ENCODE data around the gene PRKCB.

PRKCB gene

DNA sequence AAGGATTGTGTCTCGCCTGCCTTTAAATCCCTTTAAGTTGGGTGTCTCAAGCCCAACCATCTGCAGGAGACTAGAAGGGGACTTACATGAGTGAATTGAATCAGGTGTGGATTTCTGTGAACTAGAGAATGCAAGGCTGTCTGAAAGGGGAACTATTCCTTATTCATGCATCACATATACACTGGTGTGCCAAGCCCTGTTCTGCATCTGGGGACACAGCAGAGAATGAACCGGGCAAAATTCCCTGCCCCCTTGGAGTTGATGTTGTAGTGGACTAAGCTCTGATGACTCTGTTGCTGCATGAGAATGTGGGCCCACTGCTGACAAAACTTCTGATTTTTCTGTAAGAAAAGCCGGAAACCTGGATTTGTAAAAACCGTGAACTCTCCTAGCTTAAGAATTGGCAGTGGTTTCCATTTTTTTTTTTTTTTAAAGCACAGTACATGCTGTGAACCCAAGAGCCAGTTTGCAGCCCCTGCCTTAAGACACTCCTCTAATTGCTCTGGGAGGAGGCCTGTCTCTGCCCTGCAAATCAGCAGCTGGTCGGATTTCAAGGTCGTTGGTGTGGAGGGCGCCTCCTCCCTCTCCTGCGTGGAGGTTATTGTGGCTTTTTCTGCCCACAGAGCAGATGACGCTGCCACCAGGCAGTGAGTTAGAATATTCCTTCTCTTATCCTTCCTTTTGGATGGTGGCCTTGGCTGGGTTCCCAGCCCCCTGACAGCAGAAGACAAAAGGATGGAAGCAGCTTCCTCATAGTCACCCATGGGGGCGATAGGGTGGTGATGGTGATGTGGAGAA, 131.0 kb downstream of the PRKCB start:
- DNase-seq (ENCODE audit: low spot score) = peak; percentile 14

DNA sequence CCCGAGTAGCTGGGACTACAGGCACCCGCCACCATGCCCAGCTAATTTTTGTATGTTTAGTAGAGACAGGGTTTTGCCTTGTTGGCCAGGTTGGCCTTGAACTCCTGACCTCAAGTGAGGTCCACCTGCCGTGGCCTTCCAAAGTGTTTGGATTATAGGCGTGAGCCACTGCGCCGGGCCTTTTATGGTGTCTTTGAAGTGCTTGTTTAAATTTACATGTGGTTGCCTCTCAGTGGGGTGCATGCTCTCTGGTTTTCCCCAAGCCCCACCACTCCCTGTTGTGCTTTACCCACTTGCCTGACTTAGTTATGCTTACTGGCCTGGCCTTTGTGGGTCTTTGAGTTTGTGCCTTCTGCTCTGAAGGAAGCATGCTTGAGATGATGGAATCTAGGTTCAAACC, 132.0 kb downstream of the PRKCB start:
- DNase-seq (ENCODE audit: low spot score) = no peak

DNA sequence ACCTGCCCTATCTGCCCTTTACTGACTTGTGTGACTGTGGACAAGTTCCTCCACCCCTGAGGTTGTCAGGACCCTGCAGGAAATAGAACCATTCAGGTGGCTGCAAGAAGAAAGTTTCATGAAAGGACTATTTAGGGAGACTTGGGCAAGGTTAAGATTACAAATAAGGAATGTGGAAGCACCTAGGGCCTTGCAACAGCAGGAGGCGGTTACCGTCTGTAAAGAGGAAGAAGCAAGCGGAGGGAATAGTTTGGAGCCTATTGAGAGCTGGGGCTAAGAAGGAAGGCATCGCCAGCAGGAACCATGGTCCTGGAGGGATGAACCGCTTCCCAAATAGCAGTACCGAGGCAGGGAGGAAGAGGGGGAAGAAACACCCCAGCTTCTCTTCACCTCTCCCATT, 132.4 kb downstream of the PRKCB start:
- no peak for DNase-seq (ENCODE audit: low spot score)

DNA sequence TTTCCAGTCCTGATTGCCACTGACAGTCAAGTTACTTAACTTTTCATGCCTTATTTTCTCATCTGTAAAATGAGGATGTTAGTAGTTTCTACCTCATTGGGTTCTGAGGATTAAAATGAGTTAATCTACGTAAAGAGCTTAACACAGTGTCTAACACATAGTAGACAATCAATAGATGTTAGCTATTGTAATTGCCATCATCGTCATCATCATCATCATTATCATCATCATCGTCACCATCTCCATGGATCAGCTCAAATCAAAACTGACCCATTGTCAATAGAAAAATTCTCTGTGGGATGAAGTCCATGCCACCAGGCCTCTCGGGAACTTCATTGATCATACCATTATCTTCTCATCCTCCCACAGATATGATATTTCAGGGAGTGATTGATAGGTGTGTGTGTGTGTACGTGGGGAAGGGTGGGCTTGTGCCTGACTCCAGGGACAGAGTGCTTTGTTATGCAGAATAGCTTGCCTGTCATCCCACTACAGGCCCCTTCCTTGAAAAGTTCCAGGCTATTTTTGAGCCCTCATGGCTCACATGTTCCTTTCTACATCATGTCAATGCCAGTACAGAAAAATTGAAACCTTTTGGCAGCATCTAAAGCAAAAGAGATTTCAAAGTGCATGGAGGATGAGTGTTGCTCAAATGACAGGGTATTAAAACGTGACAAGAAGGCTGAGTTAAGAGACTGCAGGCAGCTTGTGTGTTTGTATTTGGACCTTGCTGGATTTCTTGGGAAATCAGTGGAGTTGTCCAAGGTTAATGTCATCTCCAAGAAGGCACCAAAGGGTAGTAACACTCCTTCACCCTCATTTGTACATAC, 133.9 kb downstream of the PRKCB start:
- no peak for DNase-seq (ENCODE audit: low spot score)

DNA sequence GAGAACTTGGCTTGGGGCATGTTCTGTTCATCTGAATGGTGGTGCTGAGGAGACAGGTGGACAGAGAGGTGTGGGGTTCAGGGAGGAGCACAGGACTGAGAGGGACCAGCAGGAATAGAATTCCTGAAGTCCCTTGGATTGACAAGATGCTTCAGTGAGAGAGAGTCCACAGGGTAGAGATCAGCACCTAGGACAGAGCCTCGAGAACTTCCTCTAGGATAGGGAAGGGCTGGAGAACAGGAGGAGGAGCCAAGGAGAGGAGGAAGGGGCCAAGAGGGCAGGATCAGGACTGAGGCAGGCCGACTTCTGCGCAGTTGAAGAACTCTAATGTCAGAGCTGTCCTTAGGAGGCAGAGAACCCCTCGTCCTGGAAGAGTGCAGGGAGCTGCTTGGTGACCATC, 138.4 kb downstream of the PRKCB start:
- no peak for DNase-seq (ENCODE audit: low spot score)

DNA sequence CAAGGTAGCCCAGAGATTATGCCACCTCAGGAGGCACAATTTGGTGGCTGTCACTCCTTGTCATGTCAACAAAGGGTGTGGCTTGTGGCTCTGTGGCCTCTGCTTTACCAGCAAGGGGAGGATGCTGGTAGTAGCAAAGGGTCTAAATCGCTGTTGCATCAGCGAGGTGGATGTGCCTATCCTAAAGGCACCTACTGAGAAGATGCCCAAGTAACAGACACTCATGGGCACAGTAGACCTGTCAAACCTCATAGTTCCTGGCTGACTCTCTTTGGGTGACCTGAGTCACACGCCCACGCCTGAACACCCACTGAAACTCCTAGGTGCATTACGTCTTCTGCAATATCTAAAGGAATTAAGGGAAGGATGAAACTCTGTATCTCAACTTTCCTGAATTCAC, 139.5 kb downstream of the PRKCB start:
- no peak for DNase-seq (ENCODE audit: low spot score)

DNA sequence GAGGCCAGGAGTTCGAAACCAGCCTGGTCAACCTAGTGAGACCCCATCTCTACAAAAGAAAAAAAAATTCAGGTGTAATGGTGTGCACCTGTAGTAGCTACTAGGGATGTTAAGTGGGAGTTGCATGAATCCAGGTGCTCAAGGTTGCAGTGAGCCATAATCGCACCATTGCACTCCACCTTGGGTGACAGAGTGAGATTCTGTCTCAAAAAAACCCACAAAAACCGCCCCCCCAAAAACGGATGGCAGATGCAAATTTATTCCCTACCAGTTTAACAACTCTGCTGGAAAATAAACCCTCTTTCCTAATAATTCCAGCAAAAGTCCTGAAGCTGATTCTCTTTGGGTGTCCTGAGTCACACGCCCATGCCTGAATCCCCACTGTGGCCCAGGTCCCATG, 140.3 kb downstream of the PRKCB start:
- DNase-seq (ENCODE audit: low spot score) = no peak

DNA sequence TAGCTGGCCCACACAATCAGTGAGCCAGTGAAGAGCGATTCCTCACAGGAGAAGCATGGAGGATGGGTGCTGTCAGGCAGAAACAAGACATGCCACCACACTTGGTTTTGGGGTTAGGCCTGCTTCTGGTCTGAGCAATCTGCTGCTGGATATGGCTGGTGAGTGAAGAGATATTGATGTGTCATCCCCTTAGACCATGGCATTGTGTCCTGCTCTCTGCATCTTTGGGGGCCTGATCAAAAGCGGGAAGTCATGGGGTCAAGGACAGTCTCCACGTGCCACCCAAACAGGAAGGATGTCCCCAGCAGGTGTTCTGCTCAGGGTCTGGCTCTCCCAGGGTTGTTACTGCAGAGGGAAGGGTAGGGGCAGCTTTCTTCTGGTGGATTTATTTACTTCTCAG, 140.7 kb downstream of the PRKCB start:
- no peak for DNase-seq (ENCODE audit: low spot score)

DNA sequence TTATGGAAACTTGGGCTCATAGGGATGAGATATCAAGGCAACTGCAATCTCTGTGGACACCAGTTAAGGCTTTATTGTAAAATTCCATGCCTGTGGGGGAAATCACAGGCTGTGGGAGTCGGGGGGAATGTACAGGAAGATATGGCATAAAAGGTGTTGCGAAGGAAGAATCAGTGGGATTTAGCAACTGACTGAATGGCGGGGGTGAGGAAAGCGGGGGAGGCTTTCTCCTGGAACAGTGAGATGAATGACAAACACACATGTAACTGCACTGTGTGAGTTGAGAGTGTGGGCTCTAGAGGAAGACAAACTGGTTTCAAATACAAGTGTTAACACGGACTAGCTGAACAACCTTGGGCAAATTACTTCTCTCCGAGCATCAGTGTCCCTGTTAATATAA, 143.7 kb downstream of the PRKCB start:
- DNase-seq (ENCODE audit: low spot score) = peak; percentile 66

DNA sequence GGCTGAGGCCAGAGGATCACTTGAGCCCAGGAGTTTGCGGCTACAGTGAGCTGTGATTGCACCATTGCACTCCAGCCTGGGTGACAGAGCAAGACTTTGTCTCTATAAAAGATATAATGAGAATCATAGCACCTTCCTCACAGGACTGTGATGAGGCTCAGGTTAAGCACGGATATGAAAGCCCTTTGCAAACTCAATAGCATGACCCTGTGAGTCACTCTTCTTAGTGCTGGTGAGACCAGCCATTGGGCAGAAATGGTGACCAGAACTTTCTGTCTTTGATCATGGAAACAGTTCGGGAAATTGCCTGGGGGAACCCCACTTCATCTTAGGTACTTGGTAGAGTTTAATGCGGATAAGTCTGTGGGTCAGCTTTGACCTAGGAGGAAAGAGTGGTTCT, 144.2 kb downstream of the PRKCB start:
- DNase-seq (ENCODE audit: low spot score) = no peak

DNA sequence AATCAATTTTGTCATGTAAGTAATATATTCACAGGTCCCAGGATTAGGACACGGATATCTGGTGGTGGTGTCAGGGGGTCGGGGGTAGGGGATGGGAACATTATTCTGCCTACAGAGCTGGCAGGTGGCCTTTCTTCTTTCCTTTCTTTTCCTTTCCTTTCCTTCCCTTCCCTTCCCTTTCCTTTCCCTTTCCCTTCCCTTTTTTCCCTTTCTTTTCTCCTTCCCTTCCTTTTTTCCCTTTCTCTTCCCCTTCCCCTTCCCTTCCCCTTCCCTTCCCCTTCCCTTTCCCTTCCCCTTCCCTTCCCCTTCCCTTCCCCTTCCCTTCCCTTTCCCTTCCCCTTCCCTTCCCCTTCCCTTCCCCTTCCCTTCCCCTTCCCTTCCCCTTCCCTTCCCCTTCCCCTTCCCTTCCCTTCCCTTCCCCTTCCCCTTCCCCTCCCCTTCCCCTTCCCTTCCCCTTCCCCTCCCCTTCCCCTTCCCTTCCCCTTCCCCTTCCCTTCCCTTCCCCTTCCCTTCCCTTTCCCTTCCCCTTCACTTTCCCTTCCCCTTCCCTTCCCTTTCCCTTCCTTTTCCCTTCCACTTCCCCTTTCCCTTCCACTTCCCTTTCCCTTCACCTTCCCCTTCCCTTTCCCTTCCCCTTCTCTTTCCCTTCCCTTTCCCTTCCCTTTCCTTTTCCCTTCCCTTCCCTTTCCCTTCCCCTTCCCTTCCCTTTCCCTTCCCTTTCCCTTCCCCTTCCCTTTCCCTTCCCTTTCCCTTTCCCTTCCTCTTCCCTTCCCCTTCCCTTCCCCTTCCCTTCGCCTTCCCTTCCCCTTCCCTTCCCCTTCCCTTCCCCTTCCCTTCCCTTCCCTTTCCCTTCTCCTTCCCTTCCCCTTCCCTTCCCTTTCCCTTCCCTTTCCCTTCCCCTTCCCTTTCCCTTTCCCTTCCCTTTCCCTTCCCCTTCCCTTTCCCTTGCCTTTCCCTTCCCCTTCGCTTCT, 145.9 kb downstream of the PRKCB start:
- no peak for DNase-seq (ENCODE audit: low spot score)

DNA sequence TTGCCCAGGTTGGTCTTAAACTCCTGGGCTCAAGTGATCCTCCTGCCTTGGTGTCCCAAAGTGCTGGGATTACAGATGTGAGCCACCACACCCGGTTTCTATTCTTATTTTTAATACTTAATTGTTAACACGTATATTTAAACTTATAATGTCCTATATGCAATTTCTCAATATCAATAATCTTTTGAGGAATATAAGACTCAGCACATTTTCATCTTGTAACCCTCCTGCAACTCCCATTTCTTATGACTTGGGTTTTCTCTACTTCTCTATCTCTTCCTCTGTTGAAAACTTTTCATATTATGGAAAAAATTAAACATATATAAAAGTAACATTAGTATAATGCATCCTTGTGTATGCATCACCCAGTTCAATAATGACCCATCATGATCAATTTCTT, 150.7 kb downstream of the PRKCB start:
- no peak for DNase-seq (ENCODE audit: low spot score)

DNA sequence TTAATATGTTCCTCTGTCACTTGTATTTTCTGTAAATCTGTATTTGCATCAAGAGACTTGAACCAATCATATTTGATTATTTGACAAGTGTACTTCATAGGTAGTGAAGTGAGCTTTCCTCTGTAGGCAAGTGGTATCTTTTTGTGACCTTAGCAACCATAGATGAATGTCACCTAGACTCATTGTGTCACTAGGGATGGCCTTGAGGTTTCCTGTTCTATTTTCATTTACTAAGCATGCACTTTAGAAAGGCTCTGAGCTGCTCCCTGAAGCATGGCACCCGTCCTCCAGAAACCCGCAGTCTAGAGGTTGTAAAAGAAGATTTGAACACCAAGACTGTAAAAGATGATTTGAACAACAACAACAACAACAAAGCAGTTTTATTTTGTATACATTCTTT, 151.7 kb downstream of the PRKCB start:
- DNase-seq (ENCODE audit: low spot score) = no peak

DNA sequence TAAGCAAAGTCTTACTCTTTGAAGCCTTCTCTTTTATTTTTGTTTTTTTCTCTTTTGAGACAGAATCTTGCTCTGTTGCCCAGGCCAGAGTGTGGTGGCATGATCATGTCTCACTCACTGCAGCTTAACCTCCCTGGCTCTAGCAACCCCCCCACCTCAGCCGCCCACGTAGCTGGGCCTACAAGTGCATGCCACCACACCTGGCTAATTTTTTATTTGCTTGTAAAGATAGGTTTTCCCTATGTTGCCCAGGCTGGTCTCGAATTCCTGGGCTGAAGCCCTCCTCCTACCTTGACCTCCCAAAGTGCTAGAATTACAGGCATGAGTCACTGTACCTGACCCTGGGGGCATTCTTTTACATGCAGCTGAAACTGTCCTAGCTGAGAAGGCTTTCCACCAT, 154.7 kb downstream of the PRKCB start:
- no peak for DNase-seq (ENCODE audit: low spot score)

DNA sequence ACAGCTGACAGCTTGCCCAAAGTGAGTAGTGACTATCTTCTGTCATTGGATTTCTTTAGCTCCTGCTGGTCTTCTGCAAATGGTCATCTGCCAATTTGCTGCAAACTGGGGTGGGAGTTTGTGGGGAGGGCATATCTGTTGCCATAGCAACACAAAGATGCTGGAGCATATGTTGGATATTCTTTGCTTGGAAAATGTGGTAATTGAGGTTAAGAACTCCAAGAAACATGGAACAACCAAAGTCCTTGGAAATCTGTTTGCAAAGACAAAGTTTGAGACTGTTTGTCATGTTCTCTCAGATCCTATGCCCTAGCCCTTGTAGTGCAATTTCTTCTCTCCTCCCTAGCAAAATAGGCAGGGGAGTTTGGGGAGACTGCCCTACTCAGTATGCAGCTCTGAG, 155.3 kb downstream of the PRKCB start:
- no peak for DNase-seq (ENCODE audit: low spot score)

DNA sequence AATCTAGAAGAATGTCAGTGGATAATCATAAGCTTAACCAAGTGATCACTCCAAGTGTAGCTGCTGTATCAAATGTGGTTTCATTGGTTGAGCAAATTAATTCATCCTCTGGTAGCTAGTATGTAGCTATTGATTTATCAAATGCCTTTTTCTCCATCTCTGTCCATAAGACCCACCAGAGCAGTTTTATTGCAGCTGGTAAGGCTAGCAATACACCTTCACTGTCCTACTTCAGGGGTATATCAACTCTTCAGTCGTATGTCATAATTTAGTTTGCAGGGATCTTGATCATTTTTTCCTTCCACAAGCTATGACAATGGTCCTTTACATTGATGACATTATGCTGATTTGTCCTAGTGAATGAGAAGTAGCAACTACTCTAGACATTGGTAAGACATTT, 158.8 kb downstream of the PRKCB start:
- no peak for DNase-seq (ENCODE audit: low spot score)

DNA sequence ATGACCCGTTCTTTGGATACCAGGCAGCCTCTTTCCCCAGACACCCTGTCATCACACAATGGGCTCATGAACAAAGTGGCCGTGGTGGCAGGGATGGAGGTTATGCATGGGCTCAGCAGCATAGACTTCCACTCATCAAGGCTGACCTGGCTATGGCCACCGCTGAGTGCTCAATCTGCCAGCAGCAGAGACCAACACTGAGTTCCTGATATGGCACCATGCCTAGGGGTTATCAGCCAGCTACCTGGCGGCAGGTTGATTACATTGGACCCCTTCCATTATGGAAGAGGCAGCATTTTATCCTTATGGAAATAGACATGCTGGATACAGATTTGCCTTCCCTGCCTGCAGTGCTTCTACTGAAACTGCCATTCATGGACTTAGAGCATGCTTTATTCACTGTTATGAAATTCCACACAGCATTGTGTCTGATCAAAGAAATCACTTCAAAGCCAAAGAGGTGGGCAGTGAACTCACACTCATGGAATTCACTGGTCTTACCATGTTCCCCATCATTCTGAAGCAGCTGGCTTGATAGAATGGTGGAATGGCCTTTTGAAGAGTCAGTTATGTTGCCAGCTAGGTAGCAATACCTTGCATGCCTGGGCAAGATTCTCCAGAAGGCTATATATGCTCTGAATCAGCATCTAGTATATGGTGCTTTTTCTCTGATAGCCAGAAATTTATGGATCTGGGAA, 160.6 kb downstream of the PRKCB start:
- no peak for DNase-seq (ENCODE audit: low spot score)

DNA sequence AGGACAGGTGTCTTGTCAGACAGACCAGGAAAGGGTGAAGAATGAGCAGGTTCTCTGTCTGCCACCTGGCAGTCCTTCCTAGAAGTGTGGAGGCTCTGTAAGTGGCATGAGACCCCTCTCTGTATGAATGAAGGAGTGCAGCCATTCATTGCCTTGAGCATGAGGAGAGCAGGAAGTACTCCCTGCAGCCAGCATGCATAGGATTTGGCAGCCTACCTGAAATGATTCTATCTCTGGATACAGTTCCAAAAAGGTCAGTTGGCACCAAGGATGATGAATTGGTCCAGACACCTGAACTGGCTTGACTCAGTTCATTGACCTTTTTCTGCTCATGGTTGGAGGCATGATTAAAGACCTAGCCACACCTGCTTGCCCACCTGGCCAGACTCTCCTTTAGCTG, 163.0 kb downstream of the PRKCB start:
- no peak for DNase-seq (ENCODE audit: low spot score)

DNA sequence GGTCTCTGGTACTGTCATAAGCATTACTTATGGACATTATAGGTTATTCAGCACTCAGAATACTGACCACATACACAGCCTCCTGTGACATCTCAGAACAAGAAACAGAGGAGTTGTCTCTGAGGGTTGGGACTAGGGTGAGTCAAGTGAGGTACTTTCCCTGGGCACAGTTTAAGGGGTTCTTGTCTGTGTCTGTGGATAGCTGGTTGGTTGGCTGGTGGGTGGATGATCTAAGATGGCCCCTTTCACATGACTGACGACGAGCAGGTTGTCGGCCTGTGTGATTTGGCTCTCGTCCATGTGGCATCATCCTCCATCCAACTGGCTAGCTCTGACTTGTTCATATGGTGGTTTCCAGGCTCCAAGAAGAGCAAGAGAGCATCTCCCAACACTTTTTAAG, 163.9 kb downstream of the PRKCB start:
- no peak for DNase-seq (ENCODE audit: low spot score)

DNA sequence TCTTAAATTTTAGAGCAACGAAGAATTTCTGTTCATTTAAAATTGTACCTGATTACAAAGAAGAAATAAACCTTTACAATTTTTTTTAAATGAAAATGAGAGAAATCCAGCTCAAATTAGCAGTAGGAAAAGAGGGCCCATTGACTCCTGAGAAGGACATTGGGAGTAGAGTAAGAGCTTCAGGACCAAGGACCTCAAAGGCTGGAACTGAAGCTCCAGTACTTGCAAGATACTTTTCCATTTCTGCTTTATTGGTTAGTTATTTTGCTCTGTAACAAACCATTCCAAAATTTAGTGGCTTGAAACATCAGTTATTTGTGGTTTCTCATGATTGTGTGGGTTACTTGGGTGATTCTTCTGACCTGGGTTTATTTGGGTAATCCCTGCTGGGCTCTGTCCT, 165.9 kb downstream of the PRKCB start:
- no peak for DNase-seq (ENCODE audit: low spot score)

DNA sequence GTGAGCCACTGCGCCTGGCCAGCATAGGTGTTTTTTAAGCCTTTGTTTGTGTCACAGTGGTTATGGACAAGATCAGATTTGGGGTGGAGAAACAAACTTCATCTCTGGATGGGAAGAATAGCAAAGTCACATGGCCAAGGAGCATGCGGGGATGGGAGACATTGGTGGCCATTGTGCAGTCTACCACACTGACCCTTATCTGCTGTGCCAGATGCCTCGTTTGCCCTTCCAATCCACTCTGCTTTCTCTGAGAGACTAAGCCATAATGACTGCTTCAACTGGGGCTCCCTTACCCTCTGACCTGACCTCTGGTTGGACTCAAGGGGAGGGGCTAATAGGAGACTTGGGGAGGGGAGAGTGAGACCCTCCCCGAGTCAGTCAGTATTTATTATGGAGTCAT, 166.8 kb downstream of the PRKCB start:
- no peak for DNase-seq (ENCODE audit: low spot score)

DNA sequence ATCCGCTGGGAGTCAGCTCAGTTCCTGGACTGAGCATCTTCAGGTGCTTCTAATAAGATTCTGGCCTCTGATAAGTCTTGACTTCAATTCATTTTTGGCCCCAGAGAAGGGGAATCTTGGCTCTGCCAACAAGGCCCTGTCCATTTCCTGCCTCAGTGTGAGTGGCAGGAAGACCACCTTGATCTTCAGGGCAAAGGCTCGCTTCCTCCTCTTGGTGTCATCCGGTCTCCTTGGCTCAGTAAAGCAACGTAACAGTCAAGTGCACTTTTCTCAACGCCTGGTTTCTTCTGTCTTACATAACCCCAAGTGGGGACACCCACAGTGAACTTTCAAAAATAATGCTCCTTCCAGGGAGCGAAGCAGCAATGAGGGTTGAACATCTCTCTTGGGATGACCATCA, 169.8 kb downstream of the PRKCB start:
- DNase-seq (ENCODE audit: low spot score) = no peak
